CD4-positive, alpha-beta T cell (primary cell): Measurements from ENCODE around the gene SELENOS. TPM values are rescaled to one million over a fixed set of nuclear protein-coding genes. Genes with fewer than 3 reads are reported as not detected.

Experiments
- ATAC-seq: fragments of 200-7000 bp; cut with Tn5 transposase; one replicate; pipeline ENCODE4 v1.10.0; 2022; ENCODE audit warnings: mild to moderate bottlenecking; ENCODE audit not compliant: poor library complexity
- CTCF ChIA-PET: fragments of 350-600 bp; sonication (Branson Sonifier 250); formaldehyde crosslinking; loops from one replicate; lab custom pipeline; 2021; ENCODE audit warnings: antibody characterized with exemption, inconsistent platforms; lab: Charles Lee
- POLR2A ChIA-PET: fragments of 350-600 bp; sonication (Branson Sonifier 250); formaldehyde crosslinking; loops from one replicate; lab custom pipeline; 2021; ENCODE audit warnings: antibody characterized with exemption, inconsistent platforms; lab: Charles Lee
- DNase-seq, 14 experiments: peaks; one replicate each; pipeline ENCODE4 v3.0.0-alpha.2; 2013 to 2020; ENCODE audit warnings: mixed read lengths in 2 of 14
- H3K27ac ChIP-seq, 2 donors: one replicate each; pipeline versions ENCODE4 v1.5.1 to v1.7.0; 2013; ENCODE audit warnings: low read length in 2 of 2, low read depth in 1 of 2, mild to moderate bottlenecking in 1 of 2
- H3K27me3 ChIP-seq, 2 experiments: 1 replicate in 1 of 2; 2 replicates in 1 of 2; pipeline versions ENCODE4 v1.6.1 to v1.7.0; 2013; ENCODE audit warnings: low read length in 2 of 2, control low read depth in 1 of 2, mild to moderate bottlenecking in 1 of 2, moderate library complexity in 1 of 2; ENCODE audit not compliant: insufficient read depth in 2 of 2, control insufficient read depth in 1 of 2
- H3K36me3 ChIP-seq: one replicate; pipeline ENCODE4 v1.6.1; 2013; ENCODE audit warnings: low read length, control low read depth; ENCODE audit not compliant: insufficient read depth
- H3K4me1 ChIP-seq: one replicate; pipeline ENCODE4 v1.6.1; 2013; ENCODE audit warnings: low read length, control low read depth; ENCODE audit not compliant: insufficient read depth
- H3K4me3 ChIP-seq: one replicate; pipeline ENCODE4 v1.5.1; 2013; ENCODE audit warnings: mild to moderate bottlenecking, low read length, moderate library complexity
- H3K9me3 ChIP-seq, 2 experiments: 1 replicate in 1 of 2; 2 replicates in 1 of 2; pipeline versions ENCODE4 v1.6.1 to v1.7.0; 2013; ENCODE audit warnings: low read length in 2 of 2, mild to moderate bottlenecking in 2 of 2, control low read depth in 1 of 2, moderate library complexity in 1 of 2; ENCODE audit not compliant: control insufficient read depth in 1 of 2, insufficient read depth in 1 of 2
- H3K27ac Mint-ChIP-seq: one replicate; pipeline ENCODE4 v1.8.0; 2020; ENCODE audit warnings: mixed read lengths
- H3K27me3 Mint-ChIP-seq: one replicate; pipeline ENCODE4 v1.8.0; 2021; ENCODE audit warnings: mixed read lengths
- H3K36me3 Mint-ChIP-seq: one replicate; pipeline ENCODE4 v1.8.0; 2021; ENCODE audit warnings: low read depth, mixed read lengths
- H3K4me1 Mint-ChIP-seq: one replicate; pipeline ENCODE4 v1.8.0; 2021; ENCODE audit warnings: low read depth, mixed read lengths
- H3K4me3 Mint-ChIP-seq: one replicate; pipeline ENCODE4 v1.8.0; 2020; ENCODE audit warnings: mild to moderate bottlenecking, mixed read lengths
- H3K9me3 Mint-ChIP-seq: one replicate; pipeline ENCODE4 v1.8.0; 2020; ENCODE audit warnings: mixed read lengths
- intact Hi-C, 2 experiments: fragments of 100-400 bp; cut with DNase I in 1 of 2; cut with micrococcal nuclease in 1 of 2; formaldehyde crosslinking; loops; one replicate each; pipeline versions ENCODE4 v1.15.1 to v1.9.0; 2023 to 2025; cut with DNase I, micrococcal nuclease
- total RNA-seq, 174 experiments: library from RNA in 2 of 174; stranded (reverse) in 2 of 174; gene quantifications; one replicate each; pipeline ENCODE4 v1.2.3 and lab custom pipeline; 2021 to 2026
- TF ChIP-seq, protein P1 (sequence below): fragments of 200-600 bp; IDR thresholded peaks from one replicate; pipeline ENCODE4 v1.8.0; 2022; ENCODE audit warnings: antibody characterized with exemption, mild to moderate bottlenecking

The SELENOS gene
- total RNA-seq, 2 experiments from 2014 or later, result 41.7 to 48.5 TPM

GRCh38 chr15:101237251-101237650, 40.0 kb downstream of the SELENOS start:
- H3K27me3 Mint-ChIP-seq, result no peaks in the 10 kb centered on the region
- no peak overlapping the region for H3K4me3 ChIP-seq
- no peaks in the 10 kb centered on the region for H3K9me3 ChIP-seq
- DNase-seq, result no peak
- TF ChIP-seq, protein P1, sequence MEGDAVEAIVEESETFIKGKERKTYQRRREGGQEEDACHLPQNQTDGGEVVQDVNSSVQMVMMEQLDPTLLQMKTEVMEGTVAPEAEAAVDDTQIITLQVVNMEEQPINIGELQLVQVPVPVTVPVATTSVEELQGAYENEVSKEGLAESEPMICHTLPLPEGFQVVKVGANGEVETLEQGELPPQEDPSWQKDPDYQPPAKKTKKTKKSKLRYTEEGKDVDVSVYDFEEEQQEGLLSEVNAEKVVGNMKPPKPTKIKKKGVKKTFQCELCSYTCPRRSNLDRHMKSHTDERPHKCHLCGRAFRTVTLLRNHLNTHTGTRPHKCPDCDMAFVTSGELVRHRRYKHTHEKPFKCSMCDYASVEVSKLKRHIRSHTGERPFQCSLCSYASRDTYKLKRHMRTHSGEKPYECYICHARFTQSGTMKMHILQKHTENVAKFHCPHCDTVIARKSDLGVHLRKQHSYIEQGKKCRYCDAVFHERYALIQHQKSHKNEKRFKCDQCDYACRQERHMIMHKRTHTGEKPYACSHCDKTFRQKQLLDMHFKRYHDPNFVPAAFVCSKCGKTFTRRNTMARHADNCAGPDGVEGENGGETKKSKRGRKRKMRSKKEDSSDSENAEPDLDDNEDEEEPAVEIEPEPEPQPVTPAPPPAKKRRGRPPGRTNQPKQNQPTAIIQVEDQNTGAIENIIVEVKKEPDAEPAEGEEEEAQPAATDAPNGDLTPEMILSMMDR, result no peak
- peaks cover 29% of the 10 kb centered on the region for H3K4me1 ChIP-seq
- H3K27me3 ChIP-seq, result no peaks in the 10 kb centered on the region
- no peak overlapping the region for H3K27ac ChIP-seq
- intact Hi-C loops, result loop anchor here in 1 of 2 experiments (5.0 kb wide), 1 partner anchor 40 kb away; no protein-coding TSS in a partner anchor
- CTCF ChIA-PET, result no interaction called here
- POLR2A ChIA-PET, result no interaction called here
- H3K27ac Mint-ChIP-seq, result no peak overlapping the region
- ATAC-seq, result no peak
- peaks cover 23% of the 10 kb centered on the region for H3K36me3 ChIP-seq
- H3K4me1 Mint-ChIP-seq, result peaks cover 52% of the 10 kb centered on the region
- no peaks in the 10 kb centered on the region for H3K9me3 Mint-ChIP-seq
- no peak overlapping the region for H3K4me3 Mint-ChIP-seq
- H3K36me3 Mint-ChIP-seq, result peaks cover 34% of the 10 kb centered on the region

GRCh38 chr15:101233651-101234280, 43.5 kb downstream of the SELENOS start:
- TF ChIP-seq, protein P1, result no peak
- peaks cover 4% of the 10 kb centered on the region for H3K4me1 ChIP-seq
- no peak overlapping the region for H3K4me3 ChIP-seq
- ChIA-PET POLR2A (no interaction called here), CTCF (no interaction called here)
- DNase-seq, result no peak
- no peaks in the 10 kb centered on the region for H3K9me3 Mint-ChIP-seq
- peaks cover 20% of the 10 kb centered on the region for H3K4me1 Mint-ChIP-seq
- no peak overlapping the region for H3K4me3 Mint-ChIP-seq
- no peaks in the 10 kb centered on the region for H3K27me3 Mint-ChIP-seq
- no peaks in the 10 kb centered on the region for H3K27me3 ChIP-seq
- ATAC-seq, result no peak
- peaks cover 23% of the 10 kb centered on the region for H3K36me3 ChIP-seq
- peaks cover 67% of the 10 kb centered on the region for H3K36me3 Mint-ChIP-seq
- no peak overlapping the region for H3K27ac ChIP-seq
- intact Hi-C loops, result no loop called here
- H3K27ac Mint-ChIP-seq, result no peak overlapping the region
- H3K9me3 ChIP-seq, result peaks cover 0 to 6% of the 10 kb centered on the region in 2 experiments

DNA sequence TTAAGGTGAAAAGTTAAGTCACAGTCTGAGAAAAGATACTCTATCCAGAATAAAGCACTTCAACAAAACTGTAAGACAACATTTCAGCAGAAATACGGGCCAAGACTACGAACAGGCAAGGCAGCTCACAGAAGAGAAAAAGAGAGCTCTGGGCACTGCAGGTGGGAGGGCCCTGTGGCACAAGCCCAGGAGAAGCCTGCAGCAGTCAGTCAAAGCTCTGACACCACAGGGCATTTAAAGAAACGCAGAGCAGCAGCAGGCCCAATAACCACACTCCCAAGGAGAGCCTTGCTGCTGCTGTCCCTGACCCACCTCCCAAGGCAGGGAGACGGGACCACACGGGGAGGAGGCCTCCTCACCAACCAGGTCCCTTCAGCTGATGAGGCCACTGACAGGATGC, 44.6 kb downstream of the SELENOS start:
- CTCF ChIA-PET, result no interaction called here
- DNase-seq (no peak), ATAC-seq (no peak)
- H3K27ac Mint-ChIP-seq, result no peak overlapping the region
- Histone ChIP-seq H3K4me1 (peaks cover 4% of the 10 kb centered on the region), H3K4me3 (no peak overlapping the region), H3K27me3 (no peaks in the 10 kb centered on the region), H3K9me3 (peaks cover 0 to 15% of the 10 kb centered on the region in 2 experiments), H3K27ac (no peak overlapping the region), H3K36me3 (peaks cover 23% of the 10 kb centered on the region)
- H3K9me3 Mint-ChIP-seq, result peaks cover 6% of the 10 kb centered on the region
- intact Hi-C loops, result no loop called here
- TF ChIP-seq, protein P1, result no peak
- H3K4me1 Mint-ChIP-seq, result peaks cover 16% of the 10 kb centered on the region
- POLR2A ChIA-PET, result no interaction called here
- H3K4me3 Mint-ChIP-seq, result no peak overlapping the region
- peaks cover 78% of the 10 kb centered on the region for H3K36me3 Mint-ChIP-seq
- H3K27me3 Mint-ChIP-seq, result no peaks in the 10 kb centered on the region
